Osteocyte (in vitro differentiated cells): ENCODE data around the gene EXT2. TPM values are rescaled to one million over a fixed set of nuclear protein-coding genes. Genes with fewer than 3 reads are reported as not detected.

Source experiments
- DNase-seq: peaks from one replicate; pipeline ENCODE4 v3.0.0; 2021; ENCODE audit warnings: mixed read lengths; ENCODE audit not compliant: unreplicated experiment; ENCODE audit errors: extremely low spot score
- H3K27ac Mint-ChIP-seq: one replicate; pipeline ENCODE4 v1.8.0; 2021; ENCODE audit warnings: mild to moderate bottlenecking, mixed read lengths; ENCODE audit not compliant: unreplicated experiment
- H3K27me3 Mint-ChIP-seq: one replicate; pipeline ENCODE4 v1.8.0; 2021; ENCODE audit warnings: mixed read lengths; ENCODE audit not compliant: unreplicated experiment
- H3K36me3 Mint-ChIP-seq: one replicate; pipeline ENCODE4 v1.8.0; 2021; ENCODE audit warnings: mixed read lengths; ENCODE audit not compliant: unreplicated experiment
- H3K4me1 Mint-ChIP-seq: one replicate; pipeline ENCODE4 v1.8.0; 2021; ENCODE audit warnings: mixed read lengths; ENCODE audit not compliant: unreplicated experiment
- H3K4me3 Mint-ChIP-seq: one replicate; pipeline ENCODE4 v1.8.0; 2021; ENCODE audit warnings: mild to moderate bottlenecking, moderate library complexity, mixed read lengths; ENCODE audit not compliant: unreplicated experiment
- H3K9me3 Mint-ChIP-seq: one replicate; pipeline ENCODE4 v1.8.0; 2021; ENCODE audit warnings: mixed read lengths; ENCODE audit not compliant: unreplicated experiment
- total RNA-seq: library from RNA; stranded (reverse); gene quantifications from 2 replicates; pipeline ENCODE4 v1.2.1, GENCODE V29; 2021
- TF ChIP-seq, protein P1 (sequence below): fragments of 200-600 bp; sonication (generic); IDR thresholded peaks from 2 replicates; pipeline ENCODE4 v1.5.0; 2021; ENCODE audit warnings: antibody characterized with exemption, mild to moderate bottlenecking, moderate library complexity

Gene EXT2
- total RNA-seq, 1 donor from 2014 or later = 102 TPM

DNA sequence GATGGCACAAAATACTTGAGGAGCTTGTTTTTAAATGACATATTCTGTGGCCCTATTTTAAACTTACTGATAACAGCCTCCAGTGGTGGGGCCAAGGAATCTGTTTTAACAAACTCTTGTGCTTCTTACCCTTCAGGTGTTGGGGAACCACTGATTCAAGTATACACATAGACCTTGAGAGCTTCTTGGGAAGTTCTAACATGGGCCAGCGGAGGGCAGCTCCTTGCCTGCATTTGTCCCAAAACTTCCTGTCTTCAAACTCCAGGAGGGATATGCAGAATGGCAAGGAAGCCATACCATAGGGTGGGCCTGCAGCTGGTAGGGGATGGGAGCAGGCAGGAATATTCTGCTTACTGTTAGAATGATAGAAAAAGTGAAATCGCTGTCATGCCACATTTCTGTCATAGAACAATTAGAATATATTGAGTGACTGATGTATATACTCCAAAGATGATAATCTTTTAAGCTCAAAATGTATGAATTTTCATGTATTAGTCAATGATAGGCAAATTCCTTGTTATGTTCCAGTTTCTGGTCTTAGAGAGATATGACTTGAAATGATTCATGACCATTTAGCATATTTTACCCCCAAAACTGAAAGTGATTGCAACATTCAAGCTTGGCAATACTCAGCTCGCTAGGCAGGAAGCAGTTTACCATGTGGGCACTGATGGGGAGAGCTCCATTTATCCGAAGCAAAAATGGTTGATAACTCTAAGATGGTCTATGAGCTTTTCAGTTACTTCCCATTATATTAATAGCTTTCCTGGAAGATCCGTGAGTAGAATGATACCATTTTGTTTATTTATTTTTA, 9.2 kb downstream of the EXT2 start:
- Mint-ChIP-seq H3K36me3 (peaks cover 16% of the 10 kb centered on the region), H3K9me3 (no peaks in the 10 kb centered on the region), H3K4me1 (no peaks in the 10 kb centered on the region), H3K27ac (no peak overlapping the region), H3K4me3 (no peak overlapping the region), H3K27me3 (no peaks in the 10 kb centered on the region)
- TF ChIP-seq, protein P1, sequence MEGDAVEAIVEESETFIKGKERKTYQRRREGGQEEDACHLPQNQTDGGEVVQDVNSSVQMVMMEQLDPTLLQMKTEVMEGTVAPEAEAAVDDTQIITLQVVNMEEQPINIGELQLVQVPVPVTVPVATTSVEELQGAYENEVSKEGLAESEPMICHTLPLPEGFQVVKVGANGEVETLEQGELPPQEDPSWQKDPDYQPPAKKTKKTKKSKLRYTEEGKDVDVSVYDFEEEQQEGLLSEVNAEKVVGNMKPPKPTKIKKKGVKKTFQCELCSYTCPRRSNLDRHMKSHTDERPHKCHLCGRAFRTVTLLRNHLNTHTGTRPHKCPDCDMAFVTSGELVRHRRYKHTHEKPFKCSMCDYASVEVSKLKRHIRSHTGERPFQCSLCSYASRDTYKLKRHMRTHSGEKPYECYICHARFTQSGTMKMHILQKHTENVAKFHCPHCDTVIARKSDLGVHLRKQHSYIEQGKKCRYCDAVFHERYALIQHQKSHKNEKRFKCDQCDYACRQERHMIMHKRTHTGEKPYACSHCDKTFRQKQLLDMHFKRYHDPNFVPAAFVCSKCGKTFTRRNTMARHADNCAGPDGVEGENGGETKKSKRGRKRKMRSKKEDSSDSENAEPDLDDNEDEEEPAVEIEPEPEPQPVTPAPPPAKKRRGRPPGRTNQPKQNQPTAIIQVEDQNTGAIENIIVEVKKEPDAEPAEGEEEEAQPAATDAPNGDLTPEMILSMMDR = no peak
- no peak for DNase-seq

DNA sequence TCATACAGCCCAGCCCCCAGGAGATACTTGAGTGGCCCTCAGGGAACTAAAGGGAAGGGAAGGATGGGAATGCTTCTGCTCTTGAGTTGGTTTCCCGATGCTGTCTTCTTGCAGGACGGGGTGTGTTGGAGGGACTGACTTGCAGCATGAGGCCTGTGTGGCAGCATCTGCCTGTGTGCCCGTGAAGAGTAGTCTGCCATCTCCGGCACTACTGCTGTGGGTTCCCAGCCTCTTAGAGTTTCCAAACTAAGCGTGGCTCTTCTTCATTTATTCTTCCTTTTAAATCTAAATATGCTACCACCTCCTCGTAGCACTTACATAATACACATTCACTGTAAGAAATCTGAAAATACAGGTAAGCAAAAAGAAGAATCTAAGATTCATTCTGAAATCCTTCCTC, 12.8 kb downstream of the EXT2 start:
- Mint-ChIP-seq H3K27ac (no peak overlapping the region), H3K36me3 (peaks cover 16% of the 10 kb centered on the region), H3K4me3 (no peak overlapping the region), H3K4me1 (no peaks in the 10 kb centered on the region), H3K27me3 (no peaks in the 10 kb centered on the region), H3K9me3 (no peaks in the 10 kb centered on the region)
- DNase-seq = no peak
- TF ChIP-seq, protein P1 = no peak

DNA sequence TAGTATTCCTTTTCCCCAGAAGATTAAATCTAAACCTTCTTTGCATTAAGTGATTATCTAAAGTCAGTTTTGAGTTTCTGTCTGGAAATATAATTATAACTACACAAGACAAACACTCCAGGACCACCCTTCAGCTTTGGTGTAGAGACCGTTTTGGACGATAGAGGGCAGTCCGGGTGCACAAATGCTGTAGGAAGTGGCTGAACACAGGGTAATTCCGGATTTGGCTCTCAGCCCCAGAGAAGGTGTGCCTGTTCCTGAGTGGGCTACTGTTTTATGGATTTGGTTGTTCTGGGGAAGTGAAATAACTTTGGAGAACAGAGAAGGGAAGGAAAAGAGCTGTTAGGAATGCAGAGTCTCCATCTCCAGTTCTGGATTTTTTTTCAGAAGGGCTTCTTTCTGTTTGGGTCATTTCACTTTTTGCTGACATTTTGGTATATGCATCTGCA, 14.8 kb downstream of the EXT2 start:
- Mint-ChIP-seq H3K27me3 (no peaks in the 10 kb centered on the region), H3K27ac (no peak overlapping the region), H3K4me3 (no peak overlapping the region), H3K4me1 (no peaks in the 10 kb centered on the region), H3K9me3 (no peaks in the 10 kb centered on the region), H3K36me3 (peaks cover 27% of the 10 kb centered on the region)
- DNase-seq = no peak
- TF ChIP-seq, protein P1 = peak; percentile 83

DNA sequence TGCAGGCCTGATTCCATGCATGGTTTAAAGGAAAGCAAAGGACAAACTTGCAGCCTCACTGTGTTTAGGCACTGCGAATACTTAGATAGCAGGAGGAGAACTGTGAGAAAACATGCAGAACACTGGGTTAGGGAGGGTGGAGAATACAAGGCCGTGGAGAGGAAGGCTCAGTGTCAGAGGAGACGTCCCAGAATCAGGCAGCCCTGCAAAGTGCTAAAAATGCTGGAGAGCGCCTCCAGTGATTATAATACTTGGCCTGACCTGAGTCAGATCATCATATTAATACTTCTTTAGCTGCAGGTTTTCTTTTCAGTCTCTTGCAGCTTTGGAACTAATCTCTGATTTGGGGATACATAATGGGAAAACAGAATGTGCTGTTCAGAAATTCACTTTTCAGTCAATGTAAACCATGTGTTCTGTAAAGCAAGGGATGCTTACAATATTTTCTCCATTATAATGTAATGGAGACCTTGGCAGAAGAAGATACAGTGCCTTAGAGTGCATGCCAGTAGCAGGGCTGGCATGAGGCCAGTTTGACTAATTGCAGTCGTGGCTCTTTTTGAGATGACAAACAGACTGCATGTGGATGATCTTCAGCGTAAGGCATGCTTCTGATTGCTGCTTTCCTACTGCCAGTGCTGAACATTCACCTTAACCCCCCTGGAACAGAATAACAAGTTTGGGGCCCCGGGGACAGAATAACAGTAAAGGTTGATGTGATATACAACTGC, 16.8 kb downstream of the EXT2 start:
- Mint-ChIP-seq H3K27ac (no peak overlapping the region), H3K9me3 (no peaks in the 10 kb centered on the region), H3K36me3 (peaks cover 37% of the 10 kb centered on the region), H3K4me3 (no peak overlapping the region), H3K4me1 (no peaks in the 10 kb centered on the region), H3K27me3 (no peaks in the 10 kb centered on the region)
- DNase-seq = no peak
- TF ChIP-seq, protein P1 = no peak

DNA sequence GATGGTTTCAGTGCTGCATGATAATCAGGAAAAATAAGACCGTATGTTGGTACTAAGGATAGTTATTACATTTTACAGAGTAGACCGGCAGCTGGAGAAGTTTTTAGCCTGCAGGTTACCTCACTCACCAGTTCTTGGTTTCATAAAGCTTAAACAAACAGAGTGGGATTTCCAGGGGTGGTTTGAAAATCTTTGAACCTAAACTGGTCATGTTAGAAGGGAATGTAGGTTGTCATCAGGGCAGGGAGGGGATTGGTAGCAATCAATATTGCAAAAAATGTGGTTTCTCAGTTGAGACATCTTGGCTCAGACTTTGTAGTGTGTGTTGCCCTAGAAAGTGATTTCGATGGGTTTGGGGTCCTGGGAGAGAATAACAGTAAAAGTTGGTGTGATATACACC, 17.5 kb downstream of the EXT2 start:
- TF ChIP-seq, protein P1 = no peak
- no peak overlapping the region for H3K4me3 Mint-ChIP-seq
- H3K4me1 Mint-ChIP-seq = no peaks in the 10 kb centered on the region
- H3K27ac Mint-ChIP-seq = no peak overlapping the region
- no peaks in the 10 kb centered on the region for H3K9me3 Mint-ChIP-seq
- no peaks in the 10 kb centered on the region for H3K27me3 Mint-ChIP-seq
- peaks cover 36% of the 10 kb centered on the region for H3K36me3 Mint-ChIP-seq
- no peak for DNase-seq
